Endothelial cell of umbilical vein (primary cell): ENCODE measurements around the gene CD86. TPM values are rescaled to one million over a fixed set of nuclear protein-coding genes. Genes with fewer than 3 reads are reported as not detected.

ENCODE experiments used
- BruUV-seq: library from RNA; stranded (reverse); fragments of 400-500 nt; replicated peaks from 2 replicates; lab custom pipeline; 2021; lab: Mats Ljungman, UMichigan
- CTCF ChIA-PET: fragments of 300-600, 350-600 bp; sonication (Branson Sonifier 250); formaldehyde crosslinking; loops from one replicate; lab custom pipeline; 2021; ENCODE audit warnings: antibody characterized with exemption, inconsistent platforms; lab: Charles Lee
- POLR2A ChIA-PET: fragments of 300-600, 350-600 bp; sonication (Branson Sonifier 250); formaldehyde crosslinking; loops from one replicate; lab custom pipeline; 2021; ENCODE audit warnings: antibody characterized with exemption, inconsistent platforms; lab: Charles Lee
- DNase-seq: peaks from one replicate; pipeline ENCODE4 v3.0.0-alpha.2; 2011; ENCODE audit warnings: low read depth, low spot score
- FAIRE-seq: peaks from 2 replicates; lab custom pipeline; 2011; peaks lifted over from hg19 to GRCh38; lab: Jason Lieb, UNC
- H2AFZ ChIP-seq: 2 replicates; pipeline ENCODE4 v1.6.0; 2012; ENCODE audit warnings: low read depth, low read length, control low read depth, inconsistent platforms
- H3K27ac ChIP-seq: 2 replicates; pipeline ENCODE4 v1.5.1; 2011; ENCODE audit warnings: low read depth, mild to moderate bottlenecking, control low read depth, low read length, moderate library complexity; ENCODE audit not compliant: insufficient read depth
- H3K27me3 ChIP-seq, 2 experiments: 2 replicates each; pipeline versions ENCODE4 v1.6.0 to v1.6.1; 2011; ENCODE audit warnings: low read length in 2 of 2, mixed read lengths in 1 of 2; ENCODE audit not compliant: control insufficient read depth in 2 of 2, insufficient read depth in 2 of 2
- H3K36me3 ChIP-seq, 2 experiments: 2 replicates in 1 of 2; 3 replicates in 1 of 2; pipeline ENCODE4 v1.5.1; 2011; ENCODE audit warnings: low read length in 2 of 2, mild to moderate bottlenecking in 1 of 2, moderate library complexity in 1 of 2; ENCODE audit not compliant: control insufficient read depth in 2 of 2, insufficient read depth in 2 of 2; ENCODE audit errors: extremely low read depth in 1 of 2
- H3K4me1 ChIP-seq: 3 replicates; pipeline ENCODE4 v1.5.1; 2011; ENCODE audit warnings: mild to moderate bottlenecking, low read length; ENCODE audit not compliant: control insufficient read depth, insufficient read depth; ENCODE audit errors: extremely low read depth
- H3K4me2 ChIP-seq: 2 replicates; pipeline ENCODE4 v1.6.1; 2011; ENCODE audit warnings: low read length, control low read depth, mixed read lengths; ENCODE audit not compliant: insufficient read depth
- H3K4me3 ChIP-seq, 3 experiments: fragments of 200-600 bp in 1 of 3; sonication (generic), shearing (Covaris generic) in 1 of 3; replicated peaks in 1 of 3; 2 replicates each; pipeline ENCODE4 v1.5.1; 2011 to 2016; ENCODE audit warnings: control low read depth in 3 of 3, low read length in 3 of 3, mild to moderate bottlenecking in 2 of 3, inconsistent platforms in 1 of 3, low read depth in 1 of 3, moderate library complexity in 1 of 3; ENCODE audit not compliant: insufficient read depth in 1 of 3
- H3K79me2 ChIP-seq: 2 replicates; pipeline ENCODE4 v1.6.0; 2012; ENCODE audit warnings: low read length, inconsistent platforms; ENCODE audit not compliant: control insufficient read depth, insufficient read depth
- H3K9ac ChIP-seq: replicated peaks from 2 replicates; pipeline ENCODE3; 2011; ENCODE audit warnings: low read length, control low read depth; ENCODE audit not compliant: insufficient read depth; ENCODE audit errors: extremely low read depth
- H3K9me1 ChIP-seq: replicated peaks from 3 replicates; pipeline ENCODE4 v1.6.0; 2011; ENCODE audit warnings: mild to moderate bottlenecking, low read length; ENCODE audit not compliant: control insufficient read depth, insufficient read depth; ENCODE audit errors: extremely low read depth
- H3K9me3 ChIP-seq: replicated peaks from 2 replicates; pipeline ENCODE4 v1.5.1; 2012; ENCODE audit warnings: low read length, inconsistent platforms; ENCODE audit not compliant: control insufficient read depth, insufficient read depth
- H4K20me1 ChIP-seq: replicated peaks from 2 replicates; pipeline ENCODE3; 2011; ENCODE audit warnings: mild to moderate bottlenecking, low read length; ENCODE audit not compliant: control insufficient read depth, insufficient read depth; ENCODE audit errors: extremely low read depth
- EZH2 ChIP-seq: IDR thresholded peaks from 2 replicates; pipeline ENCODE4 v1.6.1; 2012; ENCODE audit warnings: borderline replicate concordance, low read depth, mild to moderate bottlenecking, moderate library complexity, low read length, inconsistent platforms; ENCODE audit not compliant: severe bottlenecking
- FOS ChIP-seq: IDR thresholded peaks from 2 replicates; pipeline ENCODE4 v1.6.1; 2011; ENCODE audit warnings: mild to moderate bottlenecking, low read length, moderate library complexity, borderline replicate concordance; ENCODE audit not compliant: insufficient read depth
- GATA2 ChIP-seq: IDR thresholded peaks from 2 replicates; pipeline ENCODE4 v1.7.0; 2011; ENCODE audit warnings: low read depth, mild to moderate bottlenecking, moderate library complexity, mixed read lengths, low read length; ENCODE audit not compliant: insufficient read length, insufficient read depth
- JUN ChIP-seq: IDR thresholded peaks from 2 replicates; pipeline ENCODE4 v1.6.1; 2011; ENCODE audit warnings: borderline replicate concordance, low read depth; ENCODE audit not compliant: insufficient read length, insufficient read depth
- MYC ChIP-seq: IDR thresholded peaks from one replicate; pipeline ENCODE4 v1.6.1; 2011; ENCODE audit warnings: mild to moderate bottlenecking, low read depth, low read length
- POLR2A ChIP-seq: IDR thresholded peaks from 2 replicates; pipeline ENCODE4 v1.6.1; 2012; ENCODE audit warnings: low read depth, mild to moderate bottlenecking, control low read depth, low read length
- POLR2AphosphoS5 ChIP-seq: IDR thresholded peaks from 2 replicates; pipeline ENCODE4 v1.6.1; 2012; ENCODE audit warnings: low read depth, mild to moderate bottlenecking, control low read depth, low read length, moderate library complexity; ENCODE audit not compliant: insufficient read depth
- dilution Hi-C: fragments of 300-500 bp; cut with MboI; formaldehyde crosslinking; loops from one replicate; pipeline ENCODE4 v1.15.0; 2019; ENCODE audit warnings: low sequenced_read_pairs; ENCODE audit not compliant: extremely low pct_ligation_motif_present
- intact Hi-C: fragments of 100-400 bp; cut with micrococcal nuclease; formaldehyde crosslinking; loops from one replicate; pipeline ENCODE4 v1.10.0; 2022
- polyA plus RNA-seq, 4 experiments: library from polyadenylated mRNA; depleted of rRNA in 3 of 4; stranded (reverse) in 3 of 4; unstranded in 1 of 4; fragments of >200 nt; gene quantifications; 2 replicates each; pipeline versions ENCODE4 v1.2.1 to v1.2.3, GENCODE V29; 2011 to 2012; ENCODE audit warnings: missing spikeins in 1 of 4
- total RNA-seq: library from RNA; stranded (reverse); gene quantifications from 2 replicates; pipeline ENCODE4 v1.2.3, GENCODE V29; 2021
- TF ChIP-seq, protein P1 (sequence below), 2 donors: IDR thresholded peaks; 1 replicate in 1 of 2; 2 replicates in 1 of 2; pipeline ENCODE4 v1.5.1; 2011; ENCODE audit warnings: low read length in 2 of 2, mild to moderate bottlenecking in 2 of 2, moderate library complexity in 2 of 2, control low read depth in 1 of 2, inconsistent platforms in 1 of 2, low read depth in 1 of 2; ENCODE audit not compliant: insufficient read depth in 1 of 2; ENCODE audit errors: extremely low read depth in 1 of 2
- TF ChIP-seq, protein P2 (sequence below): IDR thresholded peaks from 2 replicates; pipeline ENCODE4 v1.6.1; 2011; ENCODE audit not compliant: insufficient read depth, insufficient read length

Gene CD86
- total and polyA plus RNA-seq, 2 donors (not counting 3 experiments of a cell fraction or from before 2014, with no cell fraction given) = not detected

DNA sequence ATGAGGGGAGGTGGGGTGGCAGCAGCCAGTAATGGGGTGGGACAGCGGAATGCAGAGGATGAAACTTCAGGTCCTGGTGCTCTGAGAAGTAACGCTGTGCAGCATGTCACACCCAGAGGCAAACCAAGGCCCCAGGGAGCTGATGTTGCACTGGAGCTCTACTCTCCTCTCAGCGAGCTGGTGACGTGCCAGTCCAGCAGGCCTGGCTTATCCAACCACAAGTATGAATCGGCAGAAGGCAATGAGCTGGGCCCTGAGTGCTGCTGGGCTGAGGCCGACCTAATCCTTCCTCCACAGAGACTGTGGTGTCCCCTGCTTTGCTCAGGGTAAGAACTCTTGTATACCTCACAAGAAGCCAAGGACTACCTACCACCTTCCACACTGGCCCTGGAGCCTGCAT lies 30.5 kb downstream of the CD86 start:
- no peak for FAIRE-seq
- BruUV-seq = no TSS peak
- POLR2A ChIA-PET = no interaction called here

DNA sequence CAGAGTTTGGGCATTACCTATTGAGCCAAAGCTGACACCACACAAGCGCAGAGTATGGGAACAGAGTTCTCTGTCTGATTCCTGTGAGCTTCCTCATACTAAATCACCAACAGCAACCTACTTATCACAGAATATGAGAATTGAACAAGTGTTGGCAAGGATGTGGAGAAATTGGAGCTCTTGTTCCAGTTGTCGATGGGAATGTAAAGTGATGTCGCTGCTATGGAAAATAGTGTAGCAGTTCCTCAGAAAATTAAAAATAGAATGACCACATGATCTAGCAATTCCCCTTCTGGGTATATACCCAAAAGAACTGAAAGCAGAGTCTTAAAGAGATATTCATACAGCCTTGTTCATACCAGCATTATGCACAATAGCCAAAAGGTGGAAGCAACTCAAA lies 33.4 kb downstream of the CD86 start:
- Histone ChIP-seq H3K79me2 (no peaks in the 10 kb centered on the region), H3K9me1 (no peaks in the 10 kb centered on the region), H3K9ac (no peak overlapping the region), H3K27ac (no peak overlapping the region), H3K4me1 (peaks cover 6% of the 10 kb centered on the region), H4K20me1 (no peaks in the 10 kb centered on the region), H2AFZ (no peak overlapping the region), H3K36me3 (no peaks in the 10 kb centered on the region), H3K27me3 (peaks cover 0 to 4% of the 10 kb centered on the region in 2 experiments), H3K4me2 (no peak overlapping the region), H3K4me3 (no peak overlapping the region), H3K9me3 (no peaks in the 10 kb centered on the region)
- CTCF ChIA-PET = no interaction called here
- no peak for FAIRE-seq
- POLR2A ChIA-PET = no interaction called here
- no TSS peak for BruUV-seq
- dilution Hi-C loops = no loop called here
- intact Hi-C loops = no loop called here
- no peak for DNase-seq
- TF ChIP-seq EZH2 (no peak), FOS (no peak), GATA2 (no peak), JUN (no peak), MYC (no peak), POLR2A (no peak), POLR2AphosphoS5 (no peak)
- TF ChIP-seq, protein P1, sequence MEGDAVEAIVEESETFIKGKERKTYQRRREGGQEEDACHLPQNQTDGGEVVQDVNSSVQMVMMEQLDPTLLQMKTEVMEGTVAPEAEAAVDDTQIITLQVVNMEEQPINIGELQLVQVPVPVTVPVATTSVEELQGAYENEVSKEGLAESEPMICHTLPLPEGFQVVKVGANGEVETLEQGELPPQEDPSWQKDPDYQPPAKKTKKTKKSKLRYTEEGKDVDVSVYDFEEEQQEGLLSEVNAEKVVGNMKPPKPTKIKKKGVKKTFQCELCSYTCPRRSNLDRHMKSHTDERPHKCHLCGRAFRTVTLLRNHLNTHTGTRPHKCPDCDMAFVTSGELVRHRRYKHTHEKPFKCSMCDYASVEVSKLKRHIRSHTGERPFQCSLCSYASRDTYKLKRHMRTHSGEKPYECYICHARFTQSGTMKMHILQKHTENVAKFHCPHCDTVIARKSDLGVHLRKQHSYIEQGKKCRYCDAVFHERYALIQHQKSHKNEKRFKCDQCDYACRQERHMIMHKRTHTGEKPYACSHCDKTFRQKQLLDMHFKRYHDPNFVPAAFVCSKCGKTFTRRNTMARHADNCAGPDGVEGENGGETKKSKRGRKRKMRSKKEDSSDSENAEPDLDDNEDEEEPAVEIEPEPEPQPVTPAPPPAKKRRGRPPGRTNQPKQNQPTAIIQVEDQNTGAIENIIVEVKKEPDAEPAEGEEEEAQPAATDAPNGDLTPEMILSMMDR (IDR thresholded peaks at IDR 0.05; ENCODE audit: extremely low read depth in 1 of 2, insufficient read depth in 1 of 2, low read depth in 1 of 2, low read length in 2 of 2) = no peak
- TF ChIP-seq, protein P2, sequence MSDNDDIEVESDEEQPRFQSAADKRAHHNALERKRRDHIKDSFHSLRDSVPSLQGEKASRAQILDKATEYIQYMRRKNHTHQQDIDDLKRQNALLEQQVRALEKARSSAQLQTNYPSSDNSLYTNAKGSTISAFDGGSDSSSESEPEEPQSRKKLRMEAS = no peak

More for the DNA sequence above, 30.5 kb downstream of the CD86 start:
- Histone ChIP-seq H3K27me3 (peaks cover 0 to 12% of the 10 kb centered on the region in 2 experiments), H3K9me1 (no peaks in the 10 kb centered on the region), H3K9ac (no peak overlapping the region), H3K79me2 (no peaks in the 10 kb centered on the region), H3K4me2 (no peak overlapping the region), H3K36me3 (no peaks in the 10 kb centered on the region), H3K27ac (no peak overlapping the region), H3K4me3 (no peak overlapping the region), H4K20me1 (no peaks in the 10 kb centered on the region), H3K9me3 (no peaks in the 10 kb centered on the region), H2AFZ (no peak overlapping the region), H3K4me1 (no peaks in the 10 kb centered on the region)
- no peak for TF ChIP-seq GATA2
- no peak for TF ChIP-seq JUN
- no peak for TF ChIP-seq POLR2A
- TF ChIP-seq EZH2 = no peak
- TF ChIP-seq FOS = no peak
- no peak for DNase-seq
- dilution Hi-C loops = no loop called here
- CTCF ChIA-PET = no interaction called here
- intact Hi-C loops = no loop called here
